NAMALWA (cell line): Measurements from ENCODE around the gene ODC1.

ENCODE experiments used
- DNase-seq: peaks from one replicate; pipeline ENCODE4 v3.0.0-alpha.2; 2015; ENCODE audit warnings: low spot score

Gene ODC1

DNA sequence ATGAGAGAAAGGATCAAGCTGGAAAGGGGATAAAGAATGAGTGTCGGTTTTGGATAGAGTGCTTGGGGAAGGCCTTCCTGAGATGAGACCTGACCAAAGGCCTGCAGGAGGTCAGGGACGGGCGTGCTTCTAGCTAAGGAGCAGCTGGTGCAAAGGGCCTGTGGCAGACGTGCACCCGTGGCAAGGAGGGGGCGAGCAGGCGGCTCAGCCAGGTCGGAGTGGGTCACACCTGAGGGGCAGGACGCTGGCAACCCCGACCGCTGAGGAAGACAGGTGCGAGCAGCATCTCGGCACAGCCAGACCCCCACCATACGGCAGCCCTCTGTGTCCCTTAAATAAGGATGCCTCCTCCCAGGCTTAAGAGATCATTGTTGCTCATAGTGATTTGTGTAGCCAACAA lies 48.1 kb downstream of the ODC1 start:
- no peak for DNase-seq

DNA sequence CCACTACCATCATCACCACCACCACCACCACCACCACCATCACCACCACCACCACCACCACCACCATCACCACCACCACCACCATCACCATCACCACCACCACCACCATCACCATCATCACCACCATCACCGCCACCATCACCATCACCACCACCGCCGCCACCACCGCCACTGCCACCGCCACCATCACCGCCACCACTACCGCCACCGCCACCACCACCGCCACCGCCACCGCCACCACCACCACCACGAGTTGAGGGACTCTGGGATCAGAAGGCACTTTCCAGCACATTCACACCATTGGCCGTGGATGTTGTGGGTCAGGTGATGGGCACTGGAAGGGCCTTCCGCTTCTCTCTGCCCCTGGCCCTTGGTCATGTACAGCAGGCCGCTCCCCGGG lies 48.8 kb downstream of the ODC1 start:
- no peak for DNase-seq

DNA sequence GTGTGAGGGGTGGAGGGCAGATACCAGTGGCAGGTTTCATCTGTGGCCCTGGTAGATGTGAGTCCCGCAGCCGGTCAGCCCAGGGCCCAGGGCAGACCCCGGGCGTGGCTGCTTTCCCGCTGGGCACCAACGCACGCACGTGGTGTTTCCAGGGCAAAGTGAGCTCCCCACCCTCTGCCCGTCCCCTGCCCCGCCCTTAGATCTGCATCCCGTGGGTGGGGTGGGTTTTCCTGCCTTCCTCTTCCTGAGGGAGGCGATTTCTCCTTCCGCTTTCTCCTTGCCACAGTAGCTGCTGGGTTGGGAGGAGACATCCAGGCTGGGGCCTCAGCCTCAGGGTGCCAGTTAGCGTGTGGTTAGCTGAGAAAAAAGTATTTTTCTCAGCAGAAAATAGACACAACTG lies 49.6 kb downstream of the ODC1 start:
- no peak for DNase-seq

DNA sequence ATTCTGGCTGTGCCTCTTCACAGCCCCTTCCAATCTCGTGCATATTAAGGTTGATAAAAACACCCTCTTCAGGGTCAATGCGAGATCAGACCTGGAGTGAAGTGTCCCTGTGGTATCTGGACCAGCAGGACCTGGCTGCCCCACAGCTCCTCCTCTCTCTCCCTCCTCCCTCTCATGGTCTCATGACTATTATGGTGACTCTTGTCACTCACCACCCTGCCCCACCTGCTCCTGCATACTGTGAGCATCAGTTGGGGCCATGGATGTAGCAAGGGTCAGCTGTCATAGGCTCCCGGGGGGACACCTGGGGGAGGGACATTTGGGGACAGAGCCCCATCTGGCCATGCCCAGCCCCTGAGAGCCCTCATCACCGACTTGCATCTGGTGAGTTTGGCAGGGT lies 50.2 kb downstream of the ODC1 start:
- DNase-seq = no peak

DNA sequence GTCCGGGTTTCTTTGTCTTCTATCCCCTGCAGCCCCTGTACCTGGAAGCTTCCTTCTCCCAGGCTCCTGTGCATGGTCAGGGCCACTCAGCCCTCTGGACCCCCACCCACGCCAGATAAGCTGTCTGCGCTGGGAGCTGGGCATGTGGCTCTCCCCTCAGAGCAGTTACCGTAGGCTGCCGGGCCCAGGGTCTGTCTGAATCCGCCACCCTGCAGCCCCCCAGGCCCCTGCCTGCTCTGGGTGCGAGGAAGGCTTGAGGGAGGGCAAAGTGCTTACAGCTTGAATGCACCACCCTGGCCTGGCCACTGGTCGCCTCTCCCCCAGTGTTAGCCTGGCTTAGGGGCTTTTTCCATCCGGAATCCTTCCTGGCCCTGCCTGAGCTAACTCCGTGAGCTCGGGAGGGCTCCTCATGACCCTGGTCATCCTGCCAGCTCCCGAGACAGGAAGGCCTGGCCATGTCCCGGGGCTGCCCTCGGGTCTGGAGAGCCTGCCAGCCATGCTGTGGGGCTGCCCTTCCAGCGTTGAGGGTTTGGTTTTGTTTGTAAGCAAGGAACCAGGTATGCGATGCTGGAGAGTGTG lies 50.7 kb downstream of the ODC1 start:
- no peak for DNase-seq

DNA sequence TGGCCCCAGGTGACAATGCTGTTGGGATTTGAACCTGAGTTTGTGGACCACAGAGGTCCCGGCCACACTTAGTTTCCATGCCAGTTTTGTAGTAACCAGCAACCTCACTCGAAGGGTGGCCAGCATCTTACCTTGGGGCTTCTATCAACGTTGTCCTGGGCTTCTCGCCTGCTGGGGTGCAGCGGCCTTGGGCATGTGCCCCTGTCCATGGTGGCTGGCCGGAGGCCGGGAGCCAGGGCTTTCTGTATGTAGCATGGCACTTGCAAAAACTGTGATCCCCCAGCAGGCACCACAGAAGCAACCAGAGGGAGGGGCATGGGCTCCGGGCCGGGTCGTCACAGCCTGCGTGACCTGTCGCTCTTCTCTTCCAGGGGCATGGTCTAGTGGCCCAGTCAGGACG lies 51.7 kb downstream of the ODC1 start:
- no peak for DNase-seq

DNA sequence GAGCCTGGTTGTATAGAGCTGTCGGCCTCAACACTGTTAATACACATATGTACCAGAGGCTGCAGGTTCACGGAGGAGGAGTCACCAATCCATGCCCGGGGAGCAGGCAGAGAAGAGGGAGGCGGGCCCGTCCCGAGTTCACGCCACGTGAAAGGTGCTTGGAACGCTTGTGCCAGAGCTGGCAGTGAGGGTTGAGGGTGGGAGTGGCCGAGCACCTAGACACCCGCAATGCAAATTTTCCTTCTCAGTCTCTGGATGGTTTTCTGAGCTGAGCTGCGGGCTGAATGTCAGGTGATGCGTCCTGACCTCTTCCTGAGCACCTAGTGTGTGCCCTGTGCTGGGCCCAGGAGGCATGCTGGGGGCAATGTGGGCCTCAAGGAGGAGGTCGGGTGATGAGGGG lies 52.2 kb downstream of the ODC1 start:
- DNase-seq = no peak

DNA sequence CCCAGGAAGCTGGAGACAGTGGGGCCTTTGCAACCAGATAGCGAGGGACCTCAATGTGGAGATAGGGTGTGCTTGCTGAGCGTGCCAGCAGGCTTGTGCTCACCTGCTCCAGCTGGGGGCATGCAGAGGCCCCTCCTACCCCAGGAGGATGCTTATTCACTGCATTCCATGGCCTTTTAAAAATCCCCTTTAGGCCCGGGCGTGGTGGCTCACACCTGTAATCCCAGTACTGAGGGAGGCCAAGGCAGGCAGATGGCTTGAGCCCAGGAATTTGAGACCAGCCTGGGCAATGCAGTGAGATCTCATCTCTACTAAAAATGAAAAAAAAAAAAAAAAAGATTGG lies 54.5 kb downstream of the ODC1 start:
- DNase-seq = no peak

DNA sequence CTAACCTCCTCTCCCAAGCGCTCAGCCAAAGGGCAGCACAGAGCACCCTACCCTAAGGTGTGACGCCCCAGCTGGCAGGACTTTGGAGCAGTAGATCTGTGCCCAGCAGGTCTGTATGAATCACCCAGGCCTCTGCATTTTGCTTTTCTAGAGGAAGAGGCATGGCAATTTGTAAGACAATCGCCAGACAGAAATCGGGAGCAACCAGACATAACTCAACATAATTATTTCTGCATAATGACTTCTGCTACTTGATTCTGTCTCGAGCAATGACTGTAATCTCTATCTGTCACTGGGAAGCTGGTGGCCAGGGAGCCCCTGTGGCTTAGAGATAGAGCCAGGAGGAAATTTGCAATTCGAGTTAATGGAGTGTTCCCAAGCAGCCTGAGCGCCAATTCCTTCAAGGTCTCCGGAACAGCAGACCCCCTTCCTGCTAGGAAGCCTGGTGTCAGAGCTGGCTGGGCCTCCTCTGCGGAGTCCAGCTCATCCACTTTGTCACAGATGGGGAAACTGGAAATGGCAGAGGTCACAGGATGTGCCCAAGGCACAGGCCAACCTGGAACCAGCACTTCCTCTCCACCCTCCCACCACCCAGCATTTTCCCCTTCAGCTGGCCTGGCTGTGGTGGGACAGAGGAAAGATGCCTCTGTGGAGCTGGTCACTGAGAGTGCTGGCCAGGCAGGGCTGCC lies 55.0 kb downstream of the ODC1 start:
- no peak for DNase-seq

DNA sequence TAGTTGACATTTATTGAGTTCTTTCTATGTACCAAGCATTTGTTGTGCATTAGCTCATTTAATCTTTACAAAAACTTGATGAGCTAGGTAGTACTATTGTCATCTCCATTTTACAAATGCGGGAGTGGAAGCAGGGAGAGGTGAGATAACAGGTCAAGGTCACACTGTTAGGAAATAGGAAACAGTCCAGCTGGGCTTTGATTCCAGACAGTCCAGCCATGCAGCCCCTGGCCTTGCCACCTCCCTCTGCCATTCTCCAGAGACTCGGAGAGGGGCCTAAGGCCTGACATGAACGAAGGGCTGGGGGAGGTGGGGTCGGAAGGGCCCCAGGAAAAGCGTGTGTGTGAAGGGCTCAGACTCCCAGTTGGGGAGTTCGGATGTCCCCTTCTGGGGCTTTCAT lies 55.6 kb downstream of the ODC1 start:
- DNase-seq = no peak

DNA sequence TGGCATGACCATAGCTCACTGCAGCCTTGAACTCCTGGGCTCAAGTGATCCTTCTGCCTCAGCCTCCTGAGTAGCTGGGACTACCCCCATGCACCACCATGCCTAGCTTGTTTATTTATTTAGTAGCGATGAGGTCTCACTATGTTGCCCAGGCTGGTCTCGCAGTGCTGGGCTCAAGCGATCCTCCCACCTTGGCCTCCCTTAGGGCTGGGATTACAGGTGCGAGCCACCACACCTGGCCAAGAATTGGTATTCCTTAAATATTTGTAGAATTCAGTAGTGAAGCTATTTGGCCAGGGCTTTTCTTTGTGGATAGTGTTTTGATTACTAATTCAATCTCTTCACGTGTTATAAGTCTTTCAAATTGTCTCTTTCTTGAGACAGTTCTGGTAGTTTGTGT lies 56.0 kb downstream of the ODC1 start:
- no peak for DNase-seq

DNA sequence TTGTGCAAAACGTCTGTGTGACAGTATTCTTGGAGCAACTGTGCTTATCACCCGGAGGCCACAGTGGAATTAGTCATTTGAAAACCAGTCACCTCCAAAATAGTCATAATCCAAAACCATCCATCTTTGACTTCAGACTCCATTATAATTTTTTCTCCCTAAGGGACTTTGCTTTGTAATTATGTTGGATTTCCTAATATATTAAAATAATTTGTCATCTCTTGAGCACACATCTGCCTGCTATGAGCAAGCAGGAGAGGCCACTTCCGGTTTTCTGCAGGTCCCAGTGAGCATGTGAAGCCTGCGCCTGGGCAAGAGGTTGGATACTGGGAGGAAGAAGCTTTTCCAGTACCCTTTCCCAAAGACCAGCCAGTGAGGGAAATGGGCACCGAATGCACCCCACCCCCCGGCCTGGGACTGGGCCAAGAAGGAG lies 57.7 kb downstream of the ODC1 start:
- no peak for DNase-seq
